ENCODE data around the gene MGRN1. TPM values are rescaled to one million over a fixed set of nuclear protein-coding genes. Genes with fewer than 3 reads are reported as not detected.

Gene MGRN1
- total RNA-seq, 1 donor from 2014 or later = 79.7 TPM

- H3K36me3 Mint-ChIP-seq (ENCODE audit: low read depth) = no peaks in the 10 kb centered on the region
- no peaks in the 10 kb centered on the region for H3K4me1 Mint-ChIP-seq
- no peaks in the 10 kb centered on the region for H3K27me3 Mint-ChIP-seq (ENCODE audit: low read depth)
- no peaks in the 10 kb centered on the region for H3K9me3 Mint-ChIP-seq
- H3K4me3 Mint-ChIP-seq = no peak overlapping the region
- no peak for TF ChIP-seq CTCF (conservative IDR thresholded peaks at IDR 0.05)
- H3K27ac Mint-ChIP-seq (ENCODE audit: unreplicated experiment) = peak overlapping the region; percentile 19
- no peak for DNase-seq (ENCODE audit: low read depth, low spot score)
Measured at GRCh38 chr16:4713663-4714501, 89.3 kb downstream of the MGRN1 start.

- no peaks in the 10 kb centered on the region for H3K36me3 Mint-ChIP-seq (ENCODE audit: low read depth)
Measured at GRCh38 chr16:4714996-4715395, 90.4 kb downstream of the MGRN1 start.

GRCh38 chr16:4718466-4718865 lies 93.8 kb downstream of the MGRN1 start:
- no peak overlapping the region for H3K27ac Mint-ChIP-seq (ENCODE audit: unreplicated experiment)
- DNase-seq (ENCODE audit: low read depth, low spot score) = no peak
- H3K4me3 Mint-ChIP-seq = no peak overlapping the region
- no peaks in the 10 kb centered on the region for H3K36me3 Mint-ChIP-seq (ENCODE audit: low read depth)
- no peaks in the 10 kb centered on the region for H3K9me3 Mint-ChIP-seq
- H3K4me1 Mint-ChIP-seq = no peaks in the 10 kb centered on the region
- H3K27me3 Mint-ChIP-seq (ENCODE audit: low read depth) = no peaks in the 10 kb centered on the region
- no peak for TF ChIP-seq CTCF (conservative IDR thresholded peaks at IDR 0.05)

More at GRCh38 chr16:4714996-4715395, 90.4 kb downstream of the MGRN1 start:
- TF ChIP-seq CTCF (conservative IDR thresholded peaks at IDR 0.05) = no peak
- no peak overlapping the region for H3K4me3 Mint-ChIP-seq
- no peak overlapping the region for H3K27ac Mint-ChIP-seq (ENCODE audit: unreplicated experiment)
- H3K9me3 Mint-ChIP-seq = no peaks in the 10 kb centered on the region
- DNase-seq (ENCODE audit: low read depth, low spot score) = no peak
- no peaks in the 10 kb centered on the region for H3K4me1 Mint-ChIP-seq
- H3K27me3 Mint-ChIP-seq (ENCODE audit: low read depth) = no peaks in the 10 kb centered on the region

- Mint-ChIP-seq H3K4me1 (no peaks in the 10 kb centered on the region), H3K27ac (ENCODE audit: unreplicated experiment) (no peak overlapping the region), H3K27me3 (ENCODE audit: low read depth) (no peaks in the 10 kb centered on the region), H3K36me3 (ENCODE audit: low read depth) (no peaks in the 10 kb centered on the region), H3K9me3 (no peaks in the 10 kb centered on the region), H3K4me3 (no peak overlapping the region)
- no peak for DNase-seq (ENCODE audit: low read depth, low spot score)
- TF ChIP-seq CTCF (conservative IDR thresholded peaks at IDR 0.05) = no peak
Measured at GRCh38 chr16:4723071-4723767, 98.6 kb downstream of the MGRN1 start.

- Mint-ChIP-seq H3K36me3 (ENCODE audit: low read depth) (no peaks in the 10 kb centered on the region), H3K27ac (ENCODE audit: unreplicated experiment) (no peak overlapping the region), H3K27me3 (ENCODE audit: low read depth) (no peaks in the 10 kb centered on the region), H3K9me3 (no peaks in the 10 kb centered on the region), H3K4me1 (no peaks in the 10 kb centered on the region), H3K4me3 (no peak overlapping the region)
- no peak for DNase-seq (ENCODE audit: low read depth, low spot score)
- TF ChIP-seq CTCF (conservative IDR thresholded peaks at IDR 0.05) = no peak
Measured at GRCh38 chr16:4724661-4725270, 100.1 kb downstream of the MGRN1 start.
